NCI-H128 (cell line): ENCODE data around the gene VPS41.

Source experiments
- DNase-seq: peaks from one replicate; lab custom pipeline; 2025; ENCODE audit not compliant: unreplicated experiment; lab: John Stamatoyannopoulos, UW

Gene VPS41

DNA sequence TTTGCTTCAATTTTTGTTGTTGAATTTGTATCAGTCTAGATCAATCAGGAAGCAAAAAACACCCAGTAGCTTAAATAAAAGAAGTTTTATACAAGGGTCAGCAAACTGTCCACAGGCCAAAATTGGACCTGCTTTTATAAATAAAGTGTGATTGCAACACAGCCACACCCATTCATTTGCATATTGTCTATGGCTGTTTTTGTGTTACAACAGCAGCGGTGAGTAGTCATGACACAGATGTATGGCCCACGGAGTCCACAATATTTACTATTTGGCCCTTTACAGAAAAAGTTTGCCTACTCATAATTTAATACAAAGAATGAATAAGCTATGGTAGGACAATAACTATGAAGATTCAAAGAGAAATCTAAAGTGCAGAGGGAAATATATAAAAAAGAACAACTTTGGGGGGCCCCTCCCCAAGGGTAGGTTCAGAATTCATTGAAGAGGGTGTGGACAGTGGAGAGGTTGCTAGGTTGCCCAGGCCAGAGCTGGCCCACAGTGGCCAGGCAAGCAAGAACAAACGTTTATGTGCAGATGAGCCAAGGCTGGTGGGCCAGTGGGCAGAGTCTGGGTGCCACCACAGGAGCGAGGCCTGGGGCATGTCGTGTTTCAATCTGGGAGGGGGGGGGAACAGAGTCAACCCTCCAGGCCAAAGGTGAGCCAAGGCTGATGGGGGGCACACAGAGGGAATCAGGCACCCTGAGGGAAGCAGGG, 230.9 kb downstream of the VPS41 start:
- DNase-seq: no peak

DNA sequence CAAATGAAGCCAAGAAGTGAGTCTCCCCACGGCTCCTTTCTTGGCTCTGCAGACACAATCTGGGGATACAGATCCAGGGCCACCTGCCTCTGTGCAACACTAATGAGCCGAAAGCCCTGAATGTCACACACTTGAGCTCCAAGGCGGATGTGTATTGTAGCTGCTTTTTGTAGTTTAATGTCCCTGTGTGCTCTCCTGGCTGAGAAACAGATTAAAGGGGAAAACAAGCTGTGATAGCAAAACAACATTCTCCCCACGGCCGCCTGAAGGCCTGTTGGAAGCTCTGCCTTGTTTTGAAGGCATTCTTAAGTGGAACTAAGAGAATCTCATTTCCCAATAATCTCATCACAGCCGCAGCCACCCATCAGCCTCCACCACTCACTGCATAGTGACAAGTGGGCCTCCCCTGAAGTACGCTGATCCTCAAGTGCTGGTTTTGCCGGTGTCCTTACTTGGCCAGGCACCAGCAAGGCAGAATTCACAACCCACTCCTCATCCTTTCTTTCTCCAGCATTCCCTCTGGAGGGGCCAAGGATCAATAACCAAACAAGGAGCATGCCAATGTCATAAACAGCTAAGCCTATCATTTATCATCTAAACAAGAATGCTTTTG, 233.4 kb downstream of the VPS41 start:
- no peak for DNase-seq

DNA sequence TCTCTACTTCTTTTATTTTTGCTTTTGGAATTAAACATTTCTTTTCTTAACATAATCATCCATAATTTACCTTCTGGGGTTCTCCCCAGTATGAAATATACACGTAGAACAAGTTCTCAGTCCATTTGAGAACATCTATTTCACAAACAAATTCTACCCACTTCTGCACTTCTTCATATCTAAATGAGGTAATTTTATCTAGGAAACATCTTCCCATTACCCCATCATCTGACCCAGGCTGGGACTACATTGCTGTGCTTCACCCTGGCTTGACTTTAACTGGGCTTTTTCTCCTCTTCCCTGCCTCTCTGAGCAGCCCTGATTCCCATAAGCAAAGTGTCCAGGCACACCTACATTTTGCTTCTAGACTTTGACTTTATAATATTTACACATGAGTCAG, 234.5 kb downstream of the VPS41 start:
- DNase-seq: no peak

DNA sequence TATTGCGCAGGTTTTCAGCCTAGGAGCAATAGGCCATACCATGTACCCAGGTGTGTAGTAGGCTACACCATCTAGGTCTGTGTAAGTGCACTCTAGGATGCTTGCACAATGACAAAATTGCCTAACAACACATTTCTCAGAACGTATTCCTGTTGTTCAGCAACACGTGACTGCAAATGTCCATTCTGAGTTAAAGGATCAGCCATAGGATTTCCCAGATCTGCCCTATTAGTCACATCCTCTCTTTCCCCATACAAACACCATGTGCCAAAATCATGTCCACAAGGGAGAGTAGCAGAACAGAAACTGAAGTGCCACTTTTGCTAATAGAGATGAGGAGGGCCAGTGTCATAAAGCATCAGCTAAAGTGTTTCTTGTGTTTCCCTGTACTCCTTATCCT, 235.2 kb downstream of the VPS41 start:
- no peak for DNase-seq
